GM19043 (cell line): ENCODE data around the gene LEFTY2.
"Not testable (repeated sequence)": the region's sequence is repeated elsewhere in the genome, so short reads cannot be mapped to it uniquely, and the experiment has no call there.

Experiments used
- ATAC-seq: cut with Tn5 transposase; IDR thresholded peaks from one replicate; pipeline ENCODE4 v1.9.1; 2021; ENCODE audit warnings: low read depth; ENCODE audit not compliant: unreplicated experiment

Gene LEFTY2

DNA sequence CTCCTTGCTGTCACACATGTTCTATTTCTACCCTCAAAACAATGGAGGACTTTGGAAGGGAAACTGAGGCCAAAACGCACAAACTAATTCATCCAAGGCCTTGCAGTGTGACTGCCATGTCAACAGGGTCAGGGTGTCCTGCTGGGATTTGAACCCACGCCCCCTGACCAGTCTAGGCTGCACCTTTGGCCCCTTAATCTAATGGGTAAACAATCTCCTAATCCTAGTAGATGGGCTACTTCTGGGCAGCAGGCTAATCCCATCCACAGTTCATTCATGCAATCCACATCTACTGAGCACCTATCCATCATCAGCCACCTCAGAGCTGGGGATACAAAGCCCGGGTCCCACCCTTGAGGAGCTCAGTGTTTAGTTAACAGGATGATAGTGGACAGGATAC is 17.0 kb upstream of the LEFTY2 start:
- no peak for ATAC-seq

DNA sequence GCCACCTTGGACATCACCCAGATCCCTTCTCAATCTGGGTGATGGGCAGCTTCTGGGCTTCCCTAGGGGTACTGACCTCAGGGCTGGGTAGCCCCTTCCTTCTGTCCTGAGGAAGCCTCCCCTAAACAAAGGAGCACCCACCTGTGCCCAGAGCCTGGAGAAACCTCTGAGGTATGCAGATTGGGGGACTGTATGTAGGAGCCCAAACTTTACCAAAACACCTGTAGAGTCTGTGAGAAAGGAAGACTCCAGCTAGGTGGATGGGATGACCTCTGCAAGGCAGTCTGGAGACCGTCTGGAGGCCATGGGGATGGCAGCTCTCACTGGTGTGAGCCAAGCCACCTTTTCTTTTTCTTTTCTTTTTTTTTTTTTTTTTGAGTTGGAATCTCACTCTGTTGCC is 13.7 kb upstream of the LEFTY2 start:
- no peak for ATAC-seq

GRCh38 chr1:225953315-225953714 is 12.3 kb upstream of the LEFTY2 start:
- ATAC-seq, result no peak

GRCh38 chr1:225950905-225951497 is 10.0 kb upstream of the LEFTY2 start:
- no peak for ATAC-seq

GRCh38 chr1:225949041-225949440 is 8.0 kb upstream of the LEFTY2 start:
- no peak for ATAC-seq

- no peak for ATAC-seq
Measured at GRCh38 chr1:225946803-225947202, 5.8 kb upstream of the LEFTY2 start.

DNA sequence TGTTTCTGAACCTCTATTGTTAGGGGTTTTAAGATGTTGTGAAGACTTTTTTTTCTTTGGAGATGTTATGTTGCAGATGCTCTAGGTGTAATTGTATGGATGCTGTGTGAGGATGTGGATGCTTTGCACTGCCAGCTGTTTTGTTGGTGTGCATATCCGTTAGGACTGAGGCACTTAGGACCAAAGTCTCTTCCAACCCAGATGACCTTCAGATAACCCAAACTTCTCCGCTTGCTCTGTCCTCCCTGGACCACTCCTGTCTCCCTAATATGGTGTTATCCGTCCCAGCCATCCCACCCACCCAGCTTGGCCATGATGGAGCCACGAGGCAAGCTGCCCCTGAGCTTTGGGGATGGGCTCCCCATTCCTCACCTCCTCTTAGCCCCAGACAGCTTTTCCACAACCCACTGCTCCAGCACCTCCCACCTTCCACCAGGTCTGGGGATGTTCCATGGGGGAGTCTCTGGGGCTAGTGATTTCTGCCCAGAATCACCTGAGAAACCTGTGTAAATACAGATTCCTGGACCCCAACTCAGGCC is 5.1 kb upstream of the LEFTY2 start:
- no peak for ATAC-seq

- no peak for ATAC-seq
Measured at GRCh38 chr1:225945564-225945963, 4.5 kb upstream of the LEFTY2 start.

- ATAC-seq, result peak; percentile 66
Measured at GRCh38 chr1:225944951-225945350, 3.9 kb upstream of the LEFTY2 start.

GRCh38 chr1:225944387-225944786 is 3.4 kb upstream of the LEFTY2 start:
- ATAC-seq, result no peak

GRCh38 chr1:225943582-225943981 is 2.6 kb upstream of the LEFTY2 start:
- no peak for ATAC-seq

DNA sequence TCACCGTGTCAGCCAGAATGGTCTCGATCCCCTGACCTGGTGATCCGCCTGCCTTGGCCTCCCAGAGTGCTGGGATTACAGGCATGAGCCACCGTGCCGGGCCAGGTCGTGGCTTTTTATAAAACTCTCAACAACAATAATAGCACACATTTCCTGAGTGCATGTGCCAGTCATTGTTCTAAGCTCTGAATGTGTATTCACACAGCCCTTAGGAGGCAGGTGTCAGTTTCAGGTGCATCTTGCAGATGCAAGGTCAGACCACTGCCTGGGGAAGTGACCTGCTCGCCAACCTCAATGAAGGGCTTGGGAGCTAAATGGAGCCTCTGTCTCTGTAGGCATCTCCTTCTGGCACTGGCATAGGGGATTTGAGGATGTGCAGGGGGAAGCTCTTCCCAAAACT is 1.6 kb upstream of the LEFTY2 start:
- ATAC-seq, result peak; percentile 81

GRCh38 chr1:225941942-225942222 is 862 bp upstream of the LEFTY2 start:
- no peak for ATAC-seq

DNA sequence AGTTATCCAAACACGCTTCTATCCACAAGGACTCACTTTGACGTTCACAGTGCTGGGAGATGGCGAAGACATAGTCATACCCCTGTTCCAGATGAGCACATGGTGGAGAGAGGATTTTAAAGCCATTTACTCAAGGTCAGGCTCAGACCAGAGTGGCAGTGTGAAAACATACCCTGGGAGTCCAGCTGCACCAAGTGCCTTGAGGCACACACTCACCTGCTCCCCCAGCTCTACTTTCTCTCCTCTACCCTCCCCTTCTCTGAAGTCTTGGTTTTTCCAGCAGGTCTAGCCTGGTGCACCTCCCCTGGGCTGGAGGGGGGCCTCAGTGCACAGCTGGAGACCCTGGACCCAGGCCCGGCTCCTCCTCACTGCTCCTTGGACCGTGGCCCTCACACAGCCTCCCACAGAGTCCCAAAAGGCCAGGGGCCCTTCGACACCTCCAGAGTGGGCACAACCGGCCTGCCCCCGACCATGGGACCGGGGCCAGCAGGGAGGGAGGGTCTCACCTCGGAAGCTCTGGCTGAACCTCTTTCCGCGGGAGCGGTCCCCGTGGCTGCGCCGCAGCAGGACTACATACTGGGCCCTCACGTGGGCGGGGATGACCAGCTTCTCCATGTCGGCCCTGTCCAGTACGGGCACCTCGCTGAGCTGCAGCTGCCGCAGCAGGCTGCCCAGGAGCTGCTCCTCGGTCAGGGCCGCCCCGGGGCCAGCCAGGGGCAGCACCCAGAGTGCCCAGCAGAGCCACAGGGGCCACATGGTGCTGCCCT is 452 bp downstream of the LEFTY2 start:
- no peak for ATAC-seq

DNA sequence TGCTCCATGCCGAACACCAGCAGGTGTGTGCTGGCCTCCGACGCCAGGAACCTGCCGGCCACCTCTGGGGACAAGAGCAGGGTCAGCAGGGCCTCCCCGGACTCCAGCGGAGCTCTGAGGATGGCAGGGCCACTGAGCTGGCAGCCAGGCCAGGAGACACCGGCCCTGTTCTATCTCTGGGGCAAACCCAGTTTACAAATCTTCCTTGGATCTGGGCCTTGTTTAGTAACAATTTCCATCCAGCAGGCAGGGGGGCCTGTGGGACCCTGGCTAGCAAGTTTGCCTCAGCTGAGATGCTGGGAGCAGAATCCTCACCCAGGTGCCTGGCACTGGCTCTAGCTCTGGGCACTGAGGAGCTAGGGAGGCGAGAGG is 1.1 kb downstream of the LEFTY2 start:
- not testable (repeated sequence) for ATAC-seq

GRCh38 chr1:225939097-225939938 is 1.7 kb downstream of the LEFTY2 start:
- not testable (repeated sequence) for ATAC-seq

DNA sequence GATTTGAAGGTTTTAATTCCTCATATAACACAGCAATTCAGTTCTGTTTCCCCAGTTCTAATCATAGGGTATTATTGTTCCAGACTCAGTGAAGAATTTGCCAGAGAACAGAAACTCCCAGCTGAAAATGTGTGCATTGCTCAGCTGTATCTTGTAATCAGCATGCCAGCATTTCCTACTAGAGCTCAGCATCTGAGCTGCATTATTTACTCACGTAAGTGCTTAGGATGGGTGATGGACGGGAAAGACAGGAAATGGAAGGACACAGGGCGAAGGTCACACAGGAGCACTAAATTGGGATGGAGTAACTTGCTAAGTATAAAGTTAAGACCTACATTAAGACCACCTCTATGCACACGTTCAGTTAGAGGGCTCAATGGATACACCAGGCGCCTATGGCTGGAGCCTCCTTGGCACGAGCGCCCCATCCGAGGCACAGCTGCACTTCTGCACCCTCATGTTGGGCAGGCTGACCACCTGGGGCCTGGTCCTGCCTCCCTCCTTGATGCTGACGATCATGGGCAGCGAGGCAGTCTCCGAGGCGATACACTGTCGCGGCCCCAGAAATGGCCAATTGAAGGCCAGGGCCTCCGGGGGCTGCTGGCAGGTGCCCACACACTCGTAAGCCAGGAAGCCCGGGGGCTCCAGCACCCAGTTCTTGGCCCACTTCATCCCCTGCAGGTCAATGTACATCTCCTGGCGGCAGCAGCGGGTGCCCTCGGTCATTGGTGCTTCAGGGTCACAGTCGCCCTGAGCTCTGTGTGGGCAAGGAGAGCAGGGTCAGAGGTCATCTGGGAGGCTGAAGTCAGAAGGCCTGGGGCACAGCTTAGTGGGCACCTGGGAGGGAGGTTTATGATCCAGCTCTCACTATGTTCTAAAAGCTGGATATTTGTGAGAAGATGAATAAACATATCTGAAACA is 3.7 kb downstream of the LEFTY2 start:
- ATAC-seq, result no peak

DNA sequence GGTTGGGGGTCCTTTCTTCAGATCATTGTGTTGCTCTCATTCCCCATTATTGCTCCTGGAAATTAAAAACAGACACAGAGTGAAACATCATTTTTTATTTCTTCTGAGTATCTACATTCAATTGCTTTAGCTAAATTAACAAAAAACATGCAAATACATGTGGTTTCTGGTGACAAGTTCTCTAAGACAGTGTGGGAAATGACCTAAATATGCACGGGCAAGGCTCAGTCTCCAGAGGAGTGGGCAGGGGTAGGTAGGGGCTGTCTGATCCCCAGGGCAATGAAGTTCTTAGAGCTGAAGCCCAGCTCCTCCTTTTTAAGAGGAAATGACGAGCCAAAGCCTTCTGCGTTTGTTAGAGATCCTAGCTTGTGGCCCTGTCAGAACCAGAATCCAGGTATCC is 4.5 kb downstream of the LEFTY2 start:
- ATAC-seq, result no peak

GRCh38 chr1:225936086-225936485 is 4.9 kb downstream of the LEFTY2 start:
- not testable (repeated sequence) for ATAC-seq

DNA sequence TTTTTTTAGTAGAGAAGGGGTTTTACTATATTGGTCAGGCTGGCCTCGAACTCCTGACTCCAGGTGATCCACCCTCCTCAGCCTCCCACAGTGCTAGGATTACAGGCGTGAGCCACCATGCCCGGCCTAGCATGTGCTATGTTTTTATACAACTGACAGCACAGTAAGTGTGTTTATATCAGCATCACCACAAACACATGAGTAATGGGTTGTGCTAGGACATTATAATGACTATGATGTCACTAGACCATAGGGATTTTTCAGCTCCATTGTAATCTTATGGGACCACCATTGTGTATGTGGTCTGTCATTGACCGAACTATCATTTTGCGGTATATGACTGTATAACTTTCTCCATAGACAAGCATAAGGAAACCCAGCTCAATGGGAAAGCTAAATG is 6.3 kb downstream of the LEFTY2 start:
- no peak for ATAC-seq
